ENCODE data around the gene CHMP2A.

- TF ChIP-seq EZH2 (IDR thresholded peaks at IDR 0.05; ENCODE audit: borderline replicate concordance) = no peak
- TF ChIP-seq CTCF (IDR thresholded peaks at IDR 0.05; ENCODE audit: poor library complexity) = no peak
Measured at GRCh38 chr19:58514564-58515022, 40.3 kb downstream of the CHMP2A start.

Measured in hepatocyte (in vitro differentiated cells).